Measurements from ENCODE around the gene ZNF750.

Gene ZNF750

GRCh38 chr17:82810644-82811430 is 29.0 kb downstream of the ZNF750 start:
- no peak for DNase-seq

DNA sequence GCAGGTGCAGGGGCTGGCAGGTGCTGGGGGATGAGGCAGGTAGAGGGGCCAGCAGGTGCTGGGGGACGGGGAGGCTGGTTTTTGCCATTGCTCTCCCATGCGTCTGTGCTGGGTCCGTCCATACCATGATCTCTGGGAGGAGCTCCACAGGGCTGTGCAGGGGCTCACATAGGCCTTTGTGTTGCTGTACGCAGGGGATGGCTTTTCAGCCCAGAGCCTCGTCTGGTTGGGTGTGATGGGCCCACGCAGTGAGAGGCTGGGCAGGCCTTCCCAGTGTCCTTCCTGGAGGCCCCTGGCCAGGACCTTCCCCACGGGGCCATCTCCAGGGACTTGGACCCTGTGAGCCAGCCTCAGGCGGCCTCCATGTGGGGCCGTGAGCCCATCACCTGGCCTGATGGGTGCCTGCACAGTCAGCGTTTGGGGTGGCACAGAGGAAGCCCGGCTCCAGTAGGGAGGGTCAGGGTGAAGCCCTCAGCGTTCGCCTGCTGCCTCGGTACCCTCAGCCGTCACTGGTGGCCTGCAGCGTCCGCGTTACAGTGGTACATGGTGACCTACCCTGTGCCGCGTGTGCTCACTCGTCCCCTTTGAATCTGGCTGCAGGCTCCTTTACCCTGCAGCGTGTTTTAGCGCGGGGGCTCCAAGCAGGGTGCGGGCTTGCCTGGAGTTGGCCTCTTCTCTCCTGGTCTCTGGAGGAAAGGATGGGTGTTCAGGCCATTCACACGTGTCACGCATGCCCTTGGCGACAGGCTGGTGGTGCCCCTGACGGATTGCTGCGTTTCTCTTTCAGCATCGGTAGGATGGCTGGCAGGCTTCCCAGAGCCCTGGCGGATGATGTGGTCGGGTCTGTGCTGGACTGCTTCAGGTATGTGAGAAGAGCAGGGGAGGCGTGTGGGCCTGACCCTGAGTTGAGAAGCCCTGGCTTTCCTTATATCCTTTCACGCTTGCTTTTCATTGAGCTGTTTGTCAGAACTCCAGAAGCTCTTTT is 30.6 kb downstream of the ZNF750 start:
- DNase-seq = no peak

DNA sequence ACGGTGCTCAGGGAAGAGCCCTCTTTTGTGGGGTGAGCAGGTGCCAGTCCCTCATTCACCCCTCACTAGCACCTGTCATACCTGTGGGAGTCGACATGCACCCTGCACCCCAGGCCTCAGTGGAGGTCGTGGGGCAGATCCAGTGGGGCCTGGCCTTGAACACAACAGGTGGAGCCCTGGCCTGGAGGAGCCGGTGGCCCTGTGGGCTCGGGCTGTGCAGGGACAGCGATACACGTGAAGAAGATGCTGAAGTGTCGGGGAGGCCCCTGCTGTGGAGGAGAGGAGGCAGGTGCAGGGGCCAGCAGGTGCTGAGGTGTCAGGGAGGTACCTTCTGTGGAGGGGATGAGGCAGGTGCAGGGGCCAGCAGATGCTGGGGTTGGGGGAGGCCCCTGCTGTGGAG is 31.8 kb downstream of the ZNF750 start:
- DNase-seq = no peak

DNA sequence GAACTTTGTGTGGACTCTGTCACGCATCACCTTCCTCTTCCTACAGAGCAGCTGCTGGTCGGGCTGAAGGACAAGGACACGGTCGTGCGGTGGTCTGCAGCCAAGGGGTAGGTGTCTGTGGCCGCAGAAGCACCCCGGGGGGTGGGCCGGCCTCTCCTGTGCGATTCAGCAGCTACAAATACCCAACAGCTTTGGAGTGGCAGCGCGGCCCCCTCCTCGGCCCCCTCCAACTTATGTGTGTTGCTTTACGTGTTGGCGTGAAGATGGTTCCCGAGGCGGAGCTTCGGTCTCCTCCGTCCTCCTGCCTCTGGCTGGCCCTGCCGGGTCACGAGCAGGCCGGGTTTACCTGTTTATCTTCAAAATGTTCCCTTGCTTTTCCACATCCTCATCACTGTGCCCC is 32.3 kb downstream of the ZNF750 start:
- no peak for DNase-seq

DNA sequence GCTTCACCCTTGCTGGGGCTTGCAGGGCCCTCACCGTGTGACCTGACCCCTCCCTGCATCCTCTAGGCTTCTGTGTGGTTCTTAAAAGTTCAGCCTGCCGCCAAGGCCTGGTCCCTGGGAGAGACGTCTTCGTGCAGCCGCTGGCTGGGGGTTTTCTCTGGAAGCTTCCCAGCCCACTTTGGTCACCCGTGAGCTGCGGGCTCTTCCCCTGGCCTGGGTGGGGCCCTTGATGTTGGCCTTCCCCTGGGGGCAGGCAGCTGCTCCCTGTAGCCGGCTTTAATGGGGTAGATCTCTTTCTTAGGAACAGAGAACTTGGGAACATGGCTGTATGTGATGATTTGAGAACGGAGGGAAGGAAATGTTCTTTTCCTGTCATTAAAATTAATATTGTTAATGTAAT is 32.7 kb downstream of the ZNF750 start:
- no peak for DNase-seq

DNA sequence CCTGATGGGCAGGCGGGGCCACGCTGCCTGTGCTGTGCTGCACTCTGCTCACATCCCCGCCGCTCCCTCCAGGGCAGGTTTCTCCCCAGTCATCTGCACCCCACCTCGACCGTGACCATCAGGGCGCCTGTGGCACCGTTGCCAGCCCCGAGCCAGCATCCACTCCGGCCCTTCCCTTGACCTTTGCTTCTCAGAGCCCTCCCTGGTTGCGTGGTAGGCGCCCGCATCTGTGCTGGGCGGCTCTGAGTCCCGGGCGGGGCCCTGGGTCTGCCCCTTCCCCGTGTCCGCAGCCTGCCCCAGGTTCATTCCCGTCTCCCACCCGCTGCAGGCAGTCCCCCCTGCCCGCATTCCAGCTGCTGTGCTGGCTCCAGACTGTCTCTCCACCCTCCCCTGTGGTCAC is 33.2 kb downstream of the ZNF750 start:
- no peak for DNase-seq

DNA sequence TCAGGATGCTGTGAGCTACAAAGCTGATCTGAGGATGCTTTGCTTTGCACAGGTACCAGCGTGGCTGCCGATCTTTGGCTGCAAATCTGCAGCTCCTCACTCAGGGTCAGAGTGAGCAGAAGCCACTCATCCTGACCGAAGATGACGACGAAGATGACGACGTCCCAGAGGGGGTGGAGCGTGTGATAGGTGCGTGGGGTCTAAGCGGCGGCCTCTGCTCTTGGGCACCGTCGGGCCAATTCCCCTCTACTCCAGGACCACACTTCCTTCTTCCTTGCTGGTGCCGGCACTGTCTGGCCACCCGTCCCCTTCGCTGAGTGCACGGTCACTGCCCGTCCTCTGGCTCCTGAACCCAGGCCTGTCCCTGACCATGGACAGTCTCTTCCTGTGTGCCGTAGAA is 34.0 kb downstream of the ZNF750 start:
- DNase-seq = no peak

GRCh38 chr17:82805254-82805653 is 34.6 kb downstream of the ZNF750 start:
- no peak for DNase-seq

GRCh38 chr17:82804442-82805191 is 35.2 kb downstream of the ZNF750 start:
- no peak for DNase-seq

DNA sequence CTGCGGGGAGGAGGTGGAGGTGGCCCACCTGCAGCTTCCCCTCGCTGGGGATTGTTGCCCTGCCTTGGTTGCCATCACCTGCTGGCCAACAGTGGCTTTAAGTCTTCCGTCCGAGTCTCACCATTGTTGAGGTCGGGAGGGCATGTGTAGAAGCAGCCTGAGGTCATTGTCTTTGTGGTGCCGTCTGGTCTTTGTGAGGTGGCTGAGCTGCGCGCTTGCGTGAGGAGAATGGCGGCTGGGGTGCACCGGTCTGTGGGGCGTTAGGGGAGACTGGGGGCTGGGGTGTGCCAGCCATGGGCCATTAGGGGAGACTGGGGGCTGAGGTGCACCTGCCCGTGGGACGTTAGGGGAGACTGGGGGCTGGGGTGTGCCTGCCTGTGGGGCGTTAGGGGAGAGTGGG is 36.2 kb downstream of the ZNF750 start:
- DNase-seq = no peak

DNA sequence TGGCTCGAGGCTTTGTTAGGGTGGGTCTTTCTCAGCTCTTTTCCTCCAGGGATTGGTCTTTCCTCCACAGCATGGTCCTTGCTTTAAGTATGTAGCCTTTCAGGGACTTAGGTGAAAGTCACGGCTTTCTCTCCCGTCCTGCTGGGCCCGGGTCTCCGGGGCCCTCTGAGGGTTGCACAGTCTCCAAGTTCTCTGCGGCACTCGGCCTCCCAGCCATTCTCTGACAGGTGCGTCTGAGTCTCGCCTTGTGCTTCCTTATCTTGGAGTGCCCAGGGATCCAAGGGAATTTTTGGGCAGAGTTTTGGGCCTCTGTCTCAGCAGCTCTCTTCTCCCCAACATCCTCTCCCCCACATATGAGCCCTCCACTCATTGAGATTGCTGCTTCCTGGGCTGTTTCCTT is 36.6 kb downstream of the ZNF750 start:
- no peak for DNase-seq

DNA sequence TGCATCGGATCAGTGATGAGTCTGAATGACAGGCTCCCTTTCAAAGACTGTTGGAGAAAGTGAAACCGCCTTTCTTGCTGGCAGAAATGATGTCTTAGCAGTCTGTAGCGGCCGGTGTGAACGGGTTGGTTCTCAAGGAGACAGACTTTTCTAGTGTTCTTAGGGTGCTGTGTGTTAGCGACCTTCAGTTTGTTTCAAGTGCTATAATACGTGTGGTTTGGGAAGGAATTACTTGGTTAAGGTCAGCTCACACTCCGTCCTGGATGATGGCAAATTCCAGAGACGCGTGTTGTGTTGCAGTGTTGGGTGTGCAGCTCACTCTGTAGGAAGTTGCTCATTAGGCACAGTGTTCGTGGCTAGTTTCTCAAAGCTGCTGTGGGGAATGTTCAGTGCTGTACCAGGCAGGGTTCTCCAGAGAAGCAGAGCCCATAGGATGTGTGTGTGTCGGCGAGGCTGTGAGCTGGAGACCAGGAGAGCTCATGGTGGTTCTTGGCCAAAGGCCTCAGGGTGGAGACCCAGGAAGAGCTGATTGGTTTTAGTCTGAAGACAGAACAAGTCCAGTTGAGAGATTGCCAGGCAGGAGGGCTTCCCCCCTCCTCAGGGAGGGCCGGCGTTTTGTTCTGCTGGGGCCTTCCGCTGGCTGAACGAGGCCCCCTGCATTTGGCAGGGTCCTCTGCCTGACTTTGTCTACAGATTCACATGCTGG is 37.6 kb downstream of the ZNF750 start:
- no peak for DNase-seq

DNA sequence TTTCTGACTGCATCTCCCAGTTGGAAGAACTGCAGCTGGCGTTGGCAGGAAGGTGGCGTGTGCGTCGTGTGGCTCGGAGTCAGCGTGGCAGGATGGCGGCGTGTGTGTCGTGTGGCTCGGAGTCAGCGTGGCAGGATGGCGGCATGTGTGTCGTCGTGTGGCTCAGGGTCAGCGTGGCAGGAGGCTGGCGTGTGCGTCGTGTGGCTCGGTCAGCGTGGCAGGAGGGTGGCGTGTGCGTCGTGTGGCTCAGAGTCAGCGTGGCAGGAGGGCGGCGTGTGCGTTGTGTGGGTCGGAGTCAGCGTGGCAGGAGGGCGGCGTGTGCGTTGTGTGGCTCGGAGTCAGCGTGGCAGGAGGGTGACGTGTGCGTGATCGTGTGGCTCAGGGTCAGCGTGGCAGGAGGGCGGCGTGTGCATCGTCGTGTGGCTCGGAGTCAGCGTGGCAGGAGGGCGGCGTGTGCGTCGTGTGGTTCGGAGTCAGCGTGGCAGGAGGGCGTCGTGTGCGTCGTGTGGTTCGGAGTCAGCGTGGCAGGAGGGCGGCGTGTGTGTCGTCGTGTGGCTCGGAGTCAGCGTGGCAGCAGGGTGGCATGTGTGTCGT is 38.3 kb downstream of the ZNF750 start:
- DNase-seq = no peak

- no peak for DNase-seq
These were observed 38.9 kb downstream of the ZNF750 start for GRCh38 chr17:82800885-82801284.

DNA sequence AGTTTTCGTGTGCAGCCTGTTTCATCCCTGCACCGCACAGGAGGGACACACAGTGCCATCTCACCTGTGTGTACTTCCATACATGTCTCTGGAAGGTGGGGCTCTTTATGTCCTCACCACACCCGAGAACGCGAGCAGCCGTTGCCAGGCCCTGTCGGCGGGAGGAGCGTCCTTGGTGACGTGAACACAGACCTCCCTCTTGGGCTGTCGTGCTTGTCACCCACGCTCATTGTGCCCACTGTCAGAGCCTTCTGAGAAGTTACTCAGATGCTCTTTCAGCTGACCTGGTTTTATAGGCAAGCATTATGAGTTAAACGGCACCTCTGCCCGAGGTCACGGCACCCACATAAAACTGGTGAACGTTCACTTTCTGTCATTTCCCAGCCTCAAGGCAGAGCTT is 40.2 kb downstream of the ZNF750 start:
- no peak for DNase-seq

DNA sequence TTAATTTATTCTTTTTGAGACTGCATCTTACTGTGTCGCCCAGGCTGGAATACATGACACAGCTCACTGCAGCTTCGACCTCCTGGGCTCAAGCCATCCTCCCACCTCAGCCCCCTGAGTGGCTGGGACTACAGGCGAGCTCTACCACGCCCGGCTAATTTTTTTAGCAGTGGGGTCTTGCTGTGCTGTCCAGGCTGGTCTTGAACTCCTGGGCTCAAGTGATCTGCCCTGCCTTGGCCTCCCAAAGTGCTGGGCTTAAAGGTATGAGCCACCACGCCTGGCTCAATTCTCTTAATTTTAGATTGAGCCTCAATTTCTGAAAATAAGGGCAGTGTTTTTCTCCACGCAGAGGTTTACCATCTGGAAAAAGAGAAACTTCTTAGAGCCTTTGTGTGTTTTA is 41.1 kb downstream of the ZNF750 start:
- DNase-seq = no peak

- DNase-seq = no peak
These were observed 42.8 kb downstream of the ZNF750 start for GRCh38 chr17:82797061-82797460.

GRCh38 chr17:82795615-82796014 is 44.2 kb downstream of the ZNF750 start:
- DNase-seq = no peak

- no peak for DNase-seq
These were observed 44.9 kb downstream of the ZNF750 start for GRCh38 chr17:82794781-82795482.

- no peak for DNase-seq
These were observed 45.7 kb downstream of the ZNF750 start for GRCh38 chr17:82793974-82794630.

DNA sequence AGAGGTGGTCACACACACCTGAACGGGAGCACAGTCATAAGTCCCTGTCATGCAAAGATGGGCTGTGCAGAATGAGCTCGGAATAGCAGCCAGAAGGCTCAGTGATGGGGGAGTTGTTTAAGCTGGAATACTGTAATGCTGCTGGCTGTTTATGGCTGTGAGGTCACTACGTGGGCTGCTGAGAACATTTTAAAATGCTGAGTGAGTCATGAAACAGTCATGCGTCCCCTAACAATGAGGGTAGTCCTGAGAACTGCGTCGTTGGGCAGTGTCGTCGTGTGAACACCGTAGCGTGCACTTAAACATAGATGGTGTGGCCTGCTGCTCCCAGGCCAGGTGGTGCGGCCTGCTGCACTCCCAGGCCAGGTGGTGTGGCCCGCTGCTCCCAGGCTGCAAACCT is 48.3 kb downstream of the ZNF750 start:
- no peak for DNase-seq
